GM12872 (cell line): Measurements from ENCODE around the gene SYNGAP1.

Source experiments
- TF ChIP-seq, protein P1 (sequence below): IDR thresholded peaks from 3 replicates; pipeline ENCODE4 v1.5.1; 2011; ENCODE audit warnings: low read depth, mild to moderate bottlenecking, low read length, moderate library complexity; ENCODE audit not compliant: insufficient read depth

Gene SYNGAP1

DNA sequence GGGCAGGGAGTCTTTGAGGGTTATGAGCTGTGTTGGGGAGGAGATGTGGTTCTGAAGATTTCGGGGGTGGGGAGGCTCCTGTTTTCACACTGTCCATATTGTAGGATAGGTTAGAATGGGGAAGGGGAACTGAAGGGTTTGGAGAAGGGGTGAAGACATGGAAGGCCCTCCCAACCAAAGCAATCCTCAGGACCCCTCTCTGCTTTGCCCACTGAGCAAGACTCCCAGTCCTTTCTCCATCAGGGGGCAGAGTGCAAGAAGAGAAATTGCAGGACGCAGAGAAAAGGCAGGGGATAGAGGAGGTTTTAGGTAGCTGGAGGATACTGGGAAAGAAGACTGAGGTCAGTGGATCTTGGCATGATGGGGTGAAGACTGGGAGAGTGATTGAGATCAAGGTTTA, 3.9 kb downstream of the SYNGAP1 start:
- TF ChIP-seq, protein P1, sequence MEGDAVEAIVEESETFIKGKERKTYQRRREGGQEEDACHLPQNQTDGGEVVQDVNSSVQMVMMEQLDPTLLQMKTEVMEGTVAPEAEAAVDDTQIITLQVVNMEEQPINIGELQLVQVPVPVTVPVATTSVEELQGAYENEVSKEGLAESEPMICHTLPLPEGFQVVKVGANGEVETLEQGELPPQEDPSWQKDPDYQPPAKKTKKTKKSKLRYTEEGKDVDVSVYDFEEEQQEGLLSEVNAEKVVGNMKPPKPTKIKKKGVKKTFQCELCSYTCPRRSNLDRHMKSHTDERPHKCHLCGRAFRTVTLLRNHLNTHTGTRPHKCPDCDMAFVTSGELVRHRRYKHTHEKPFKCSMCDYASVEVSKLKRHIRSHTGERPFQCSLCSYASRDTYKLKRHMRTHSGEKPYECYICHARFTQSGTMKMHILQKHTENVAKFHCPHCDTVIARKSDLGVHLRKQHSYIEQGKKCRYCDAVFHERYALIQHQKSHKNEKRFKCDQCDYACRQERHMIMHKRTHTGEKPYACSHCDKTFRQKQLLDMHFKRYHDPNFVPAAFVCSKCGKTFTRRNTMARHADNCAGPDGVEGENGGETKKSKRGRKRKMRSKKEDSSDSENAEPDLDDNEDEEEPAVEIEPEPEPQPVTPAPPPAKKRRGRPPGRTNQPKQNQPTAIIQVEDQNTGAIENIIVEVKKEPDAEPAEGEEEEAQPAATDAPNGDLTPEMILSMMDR = no peak

DNA sequence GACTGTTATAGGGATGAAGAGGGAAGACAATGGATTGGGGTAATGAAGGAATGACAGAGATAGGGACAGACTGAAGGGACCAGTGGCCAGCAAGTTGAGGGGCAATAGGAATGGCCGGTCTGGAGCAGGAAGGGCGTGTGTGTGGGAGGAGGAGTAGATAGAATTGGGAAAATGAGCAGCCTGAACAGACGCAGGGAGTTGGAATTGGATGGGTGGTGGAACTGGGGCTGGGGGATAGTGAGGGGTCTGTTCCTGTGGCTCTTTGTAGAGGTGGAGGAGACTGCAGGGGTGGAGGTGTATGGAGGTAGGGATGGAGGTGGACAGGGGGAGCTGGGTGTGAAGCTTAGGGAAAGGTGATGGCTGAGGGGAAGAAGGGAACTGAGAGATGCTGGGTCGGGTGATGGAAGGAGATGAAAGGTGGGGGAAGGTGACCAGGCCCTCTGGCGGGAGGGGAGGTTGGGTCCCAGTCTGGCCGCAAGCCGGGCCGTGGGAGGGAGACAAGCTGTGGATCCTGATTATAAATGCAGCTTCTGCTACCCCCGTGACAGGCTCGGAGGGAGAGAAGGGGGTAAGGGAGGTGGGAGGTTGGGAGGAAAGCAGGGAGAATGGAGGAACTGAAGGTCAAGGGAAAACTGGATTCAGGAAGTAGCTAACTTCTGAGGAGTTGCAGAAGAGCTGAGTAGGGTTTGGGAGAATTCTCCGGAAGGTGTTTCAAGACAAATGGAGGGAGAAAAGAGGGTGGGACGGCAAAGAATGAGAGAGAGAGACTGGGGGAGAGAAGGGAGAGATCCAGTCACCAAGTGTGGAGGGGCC, 5.2 kb downstream of the SYNGAP1 start:
- TF ChIP-seq, protein P1 = no peak

DNA sequence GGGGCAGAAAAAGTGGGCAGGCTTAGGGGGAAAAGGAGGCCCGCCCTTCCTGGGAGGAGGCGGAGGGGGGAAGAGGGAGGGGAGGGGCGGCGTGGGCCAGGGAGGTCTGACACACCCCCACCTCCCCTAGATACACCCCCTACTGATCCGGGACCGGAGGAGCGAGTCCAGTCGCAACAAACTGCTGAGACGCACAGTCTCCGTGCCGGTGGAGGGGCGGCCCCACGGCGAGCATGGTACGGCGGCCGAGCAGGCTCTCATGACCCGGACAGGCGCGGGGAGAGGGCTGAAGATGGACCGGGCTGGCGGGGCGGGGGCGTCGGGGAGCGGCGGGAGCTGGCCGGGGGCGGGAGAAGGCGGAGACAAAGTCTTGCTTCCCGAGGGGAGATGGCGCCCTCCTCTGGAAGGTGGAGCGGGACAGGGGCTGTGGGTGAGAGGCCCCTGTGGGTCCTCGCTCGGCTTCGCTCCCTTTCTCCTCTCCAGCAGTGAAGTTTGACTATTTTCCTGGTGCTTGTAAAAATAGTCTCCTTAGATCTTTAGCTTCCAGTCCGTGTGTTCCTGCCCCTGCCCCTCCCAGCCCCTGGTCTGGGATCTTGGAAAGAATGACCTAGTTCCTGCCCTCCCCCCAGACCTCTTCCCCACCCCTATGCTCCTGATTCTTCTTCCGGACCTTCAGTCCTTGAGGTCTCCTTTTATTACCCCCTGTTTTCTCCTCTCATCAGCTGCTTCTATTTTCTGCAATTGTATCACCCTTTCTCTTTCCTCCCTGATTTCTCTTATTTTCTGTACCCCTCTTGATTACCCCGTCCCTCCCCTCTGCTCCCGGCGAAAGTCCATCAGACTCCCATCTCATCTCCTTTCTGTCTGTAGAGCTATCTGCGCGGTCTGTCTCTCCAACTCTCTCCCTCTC, 6.1 kb downstream of the SYNGAP1 start:
- TF ChIP-seq, protein P1 = peak; percentile 72

DNA sequence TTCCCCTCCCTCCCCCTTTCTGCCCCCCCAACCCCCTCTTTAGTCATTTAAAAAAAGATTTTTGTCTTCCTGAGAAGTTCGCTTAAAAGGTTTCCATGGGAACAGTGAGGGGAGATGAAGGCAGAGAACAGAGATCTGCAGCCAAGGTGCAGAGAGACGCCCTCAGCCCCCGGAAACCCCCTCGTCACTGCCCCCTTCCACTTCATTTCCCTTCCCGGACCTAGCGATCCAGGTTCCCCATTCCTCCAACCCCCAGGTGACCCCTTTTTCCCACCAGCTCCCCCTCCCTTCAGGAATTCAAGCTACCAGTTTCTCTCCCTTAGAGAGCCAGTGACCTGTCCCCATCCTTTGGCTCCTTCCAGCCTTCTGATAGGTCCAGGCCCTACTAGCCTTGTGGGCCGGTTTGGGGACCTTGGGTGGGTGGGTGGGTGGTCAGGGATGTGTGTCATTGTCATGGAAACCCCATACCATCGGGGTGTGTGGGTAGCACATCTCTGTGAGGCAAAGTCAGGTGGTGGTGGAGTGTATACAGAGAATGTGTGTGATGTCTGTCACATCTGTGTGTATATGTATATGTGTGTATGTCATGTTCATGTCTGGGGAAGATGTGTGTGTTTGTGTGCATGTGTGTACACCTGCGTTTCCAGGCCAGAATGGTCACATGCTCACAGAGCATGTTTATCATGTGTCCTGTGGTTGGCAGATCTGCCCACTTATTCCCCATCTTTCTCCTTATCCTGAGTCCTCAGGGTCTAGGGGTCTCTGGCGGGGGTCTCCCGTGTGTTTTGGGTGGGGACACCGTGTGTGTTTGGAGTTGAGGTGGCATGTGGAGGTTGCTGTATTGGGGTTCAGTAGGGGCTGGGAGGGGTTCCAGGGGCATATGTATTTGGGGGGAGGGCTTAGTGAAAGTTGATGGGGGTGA, 7.0 kb downstream of the SYNGAP1 start:
- TF ChIP-seq, protein P1 = no peak

DNA sequence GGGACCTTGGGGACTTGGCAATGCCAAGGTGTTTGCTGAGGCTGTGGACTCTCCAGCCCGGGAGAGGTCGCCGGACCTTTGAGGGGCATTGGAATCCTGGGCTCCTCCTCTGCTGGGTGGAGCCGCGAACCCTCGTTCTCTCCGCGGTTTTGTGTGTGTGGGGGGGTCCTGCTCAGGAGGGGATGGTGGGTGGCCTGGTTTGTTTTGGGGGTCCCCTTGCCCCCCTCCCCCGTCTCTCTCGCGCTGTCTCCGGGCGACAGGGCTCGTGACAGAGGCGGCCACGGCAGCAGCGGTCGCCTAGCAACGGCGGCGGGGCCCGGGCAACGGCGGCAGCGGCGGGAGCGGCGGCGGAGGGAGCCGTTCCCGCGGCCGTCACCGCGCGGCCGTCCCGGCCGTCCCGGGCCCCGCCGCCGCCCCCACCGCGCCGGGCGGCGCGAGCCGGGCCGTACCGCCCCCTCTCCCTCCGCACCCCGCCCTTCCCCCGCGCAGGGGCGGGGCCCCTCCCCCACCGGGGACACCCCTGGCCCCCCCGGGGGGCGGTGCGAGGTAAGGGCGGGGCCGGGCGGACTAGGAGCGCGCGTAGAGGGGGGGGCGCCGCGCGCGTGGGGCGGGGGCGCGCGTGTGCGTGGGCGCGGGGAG, 7.8 kb downstream of the SYNGAP1 start:
- TF ChIP-seq, protein P1 = peak; percentile 17; the same call in 1 of the 3 replicates

DNA sequence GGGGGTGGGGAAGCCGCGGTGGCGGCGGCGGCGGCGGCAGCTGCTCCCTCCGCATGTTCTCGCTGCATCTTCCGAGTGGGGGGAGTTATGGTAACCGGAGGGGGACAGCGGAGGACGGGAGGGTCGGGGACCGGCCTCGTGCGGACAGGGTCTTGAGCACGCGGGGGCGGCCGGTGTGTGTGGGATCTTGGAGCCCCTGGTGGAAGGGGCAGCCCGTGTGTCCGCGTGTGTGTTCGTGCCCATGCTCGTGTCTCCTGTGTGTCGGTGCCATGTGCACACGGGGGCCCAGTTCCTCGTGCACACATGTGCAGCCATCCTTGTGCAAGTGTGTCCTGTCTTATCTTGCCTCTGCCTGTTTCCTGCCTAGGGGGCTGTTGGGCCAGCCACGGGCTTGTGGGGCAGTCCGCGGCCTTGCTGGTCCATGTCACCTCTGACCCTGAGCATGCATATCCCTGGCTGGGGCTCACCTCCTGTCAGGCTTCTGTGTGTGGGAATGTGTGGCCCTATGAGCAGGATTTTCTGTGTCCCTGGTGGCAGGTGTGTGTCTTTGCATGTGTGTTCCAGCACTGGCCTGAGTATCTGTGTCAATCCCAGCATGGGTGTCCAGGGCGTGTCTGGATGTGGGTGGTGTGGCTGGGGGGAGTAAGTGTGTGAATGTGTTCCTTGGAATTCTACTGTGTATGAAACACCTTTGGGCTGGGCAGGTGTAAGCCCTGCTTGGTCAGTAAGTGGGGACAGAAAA, 8.5 kb downstream of the SYNGAP1 start:
- TF ChIP-seq, protein P1 = peak; percentile 64
